Thoracic aorta (tissue), 2 donors: Measurements from ENCODE around the gene ZNF584. TPM values are rescaled to one million over a fixed set of nuclear protein-coding genes. Genes with fewer than 3 reads are reported as not detected.

Experiments
- ATAC-seq: fragments of 150-250 bp; one replicate; pipeline ENCODE4 v1.8.0; 2017; ENCODE audit warnings: low read depth; ENCODE audit not compliant: insufficient number of reproducible peaks, low FRiP score
- DNase-seq: peaks from one replicate; pipeline ENCODE4 v3.0.0-alpha.2; 2020; ENCODE audit warnings: low spot score
- H3K27ac ChIP-seq, 2 donors: fragments of 200-600 bp; sonication (generic); 1 replicate in 1 of 2; 2 replicates in 1 of 2; pipeline ENCODE4 v1.5.1; 2016; ENCODE audit warnings: mild to moderate bottlenecking in 2 of 2, moderate library complexity in 2 of 2
- H3K27me3 ChIP-seq: fragments of 200-600 bp; sonication (generic); replicated peaks from 2 replicates; pipeline ENCODE4 v1.6.0; 2016; ENCODE audit warnings: mild to moderate bottlenecking; ENCODE audit not compliant: insufficient read depth
- H3K36me3 ChIP-seq: fragments of 200-600 bp; sonication (generic); one replicate; pipeline ENCODE4 v1.5.1; 2016
- H3K4me1 ChIP-seq, 2 donors: fragments of 200-600 bp; sonication (generic); 1 replicate in 1 of 2; 2 replicates in 1 of 2; pipeline versions ENCODE4 v1.5.1 to v1.6.0; 2016; ENCODE audit warnings: low read depth in 2 of 2, mild to moderate bottlenecking in 1 of 2; ENCODE audit not compliant: control insufficient read depth in 1 of 2
- H3K4me3 ChIP-seq: fragments of 200-600 bp; sonication (generic); 2 replicates; pipeline ENCODE4 v1.5.1; 2016; ENCODE audit warnings: mild to moderate bottlenecking
- H3K9me3 ChIP-seq: fragments of 200-600 bp; sonication (generic); 2 replicates; pipeline ENCODE4 v1.5.1; 2016
- total RNA-seq, 2 donors: library from RNA; depleted of rRNA; stranded (reverse); fragments of >200 nt; gene quantifications; one replicate each; pipeline versions ENCODE4 v1.1.0 to v1.2.3, GENCODE V29; 2016
- TF ChIP-seq, protein P1 (sequence below): fragments of 200-600 bp; sonication (generic); IDR thresholded peaks from one replicate; pipeline ENCODE4 v1.5.1; 2019; ENCODE audit warnings: antibody characterized with exemption

Gene ZNF584
- total RNA-seq, 2 donors from 2014 or later: 18.7 to 31.5 TPM

- Histone ChIP-seq H3K4me1 (peaks cover 7 to 15% of the 10 kb centered on the region in 2 donors), H3K27me3 (no peaks in the 10 kb centered on the region), H3K4me3 (no peak overlapping the region), H3K36me3 (peaks cover 21% of the 10 kb centered on the region), H3K27ac (no peak overlapping the region), H3K9me3 (no peaks in the 10 kb centered on the region)
- TF ChIP-seq, protein P1, sequence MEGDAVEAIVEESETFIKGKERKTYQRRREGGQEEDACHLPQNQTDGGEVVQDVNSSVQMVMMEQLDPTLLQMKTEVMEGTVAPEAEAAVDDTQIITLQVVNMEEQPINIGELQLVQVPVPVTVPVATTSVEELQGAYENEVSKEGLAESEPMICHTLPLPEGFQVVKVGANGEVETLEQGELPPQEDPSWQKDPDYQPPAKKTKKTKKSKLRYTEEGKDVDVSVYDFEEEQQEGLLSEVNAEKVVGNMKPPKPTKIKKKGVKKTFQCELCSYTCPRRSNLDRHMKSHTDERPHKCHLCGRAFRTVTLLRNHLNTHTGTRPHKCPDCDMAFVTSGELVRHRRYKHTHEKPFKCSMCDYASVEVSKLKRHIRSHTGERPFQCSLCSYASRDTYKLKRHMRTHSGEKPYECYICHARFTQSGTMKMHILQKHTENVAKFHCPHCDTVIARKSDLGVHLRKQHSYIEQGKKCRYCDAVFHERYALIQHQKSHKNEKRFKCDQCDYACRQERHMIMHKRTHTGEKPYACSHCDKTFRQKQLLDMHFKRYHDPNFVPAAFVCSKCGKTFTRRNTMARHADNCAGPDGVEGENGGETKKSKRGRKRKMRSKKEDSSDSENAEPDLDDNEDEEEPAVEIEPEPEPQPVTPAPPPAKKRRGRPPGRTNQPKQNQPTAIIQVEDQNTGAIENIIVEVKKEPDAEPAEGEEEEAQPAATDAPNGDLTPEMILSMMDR: no peak
- ATAC-seq (no peak), DNase-seq (no peak)
Observed at GRCh38 chr19:58397533-58398037, 10.9 kb upstream of the ZNF584 start.

- DNase-seq (no peak), ATAC-seq (no peak)
- H3K4me3 ChIP-seq: no peak overlapping the region
- TF ChIP-seq, protein P1: no peak
- no peak overlapping the region for H3K27ac ChIP-seq
- H3K4me1 ChIP-seq: peaks cover 7 to 15% of the 10 kb centered on the region in 2 donors
- H3K27me3 ChIP-seq: no peaks in the 10 kb centered on the region
- H3K36me3 ChIP-seq: peaks cover 16% of the 10 kb centered on the region
- no peaks in the 10 kb centered on the region for H3K9me3 ChIP-seq
Observed at GRCh38 chr19:58398087-58398486, 10.4 kb upstream of the ZNF584 start.

- DNase-seq (no peak), ATAC-seq (no peak)
- H3K4me1 ChIP-seq: peaks cover 7 to 15% of the 10 kb centered on the region in 2 donors
- TF ChIP-seq, protein P1: no peak
- H3K9me3 ChIP-seq: no peaks in the 10 kb centered on the region
- no peak overlapping the region for H3K27ac ChIP-seq
- no peak overlapping the region for H3K4me3 ChIP-seq
- peaks cover 11% of the 10 kb centered on the region for H3K36me3 ChIP-seq
- H3K27me3 ChIP-seq: no peaks in the 10 kb centered on the region
Observed at GRCh38 chr19:58398545-58398944, 9.9 kb upstream of the ZNF584 start.

DNA sequence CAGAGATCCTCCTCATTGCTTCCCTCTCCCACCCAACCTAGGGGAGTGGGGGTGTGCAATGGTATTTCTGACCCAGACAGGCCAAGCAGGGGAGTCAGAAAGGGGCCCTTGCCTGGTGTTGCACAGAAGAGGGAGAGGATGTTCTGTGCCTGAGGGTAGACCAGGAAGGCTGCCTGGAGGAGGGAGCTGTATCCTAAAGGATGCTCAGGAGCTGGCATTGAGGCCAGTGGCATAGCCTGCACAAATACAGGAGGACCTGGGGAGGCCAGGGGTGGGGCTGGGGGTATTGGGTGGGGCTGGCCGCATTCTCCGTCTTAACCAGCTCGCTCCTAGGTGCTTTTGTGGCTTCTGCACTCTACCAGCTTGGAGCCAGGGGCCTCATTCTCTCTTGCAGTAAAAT lies 8.5 kb upstream of the ZNF584 start:
- no peak for ATAC-seq
- TF ChIP-seq, protein P1: no peak
- Histone ChIP-seq H3K27me3 (no peaks in the 10 kb centered on the region), H3K4me1 (peaks cover 7 to 15% of the 10 kb centered on the region in 2 donors), H3K4me3 (no peak overlapping the region), H3K9me3 (no peaks in the 10 kb centered on the region), H3K27ac (no peak overlapping the region), H3K36me3 (no peaks in the 10 kb centered on the region)
- no peak for DNase-seq

DNA sequence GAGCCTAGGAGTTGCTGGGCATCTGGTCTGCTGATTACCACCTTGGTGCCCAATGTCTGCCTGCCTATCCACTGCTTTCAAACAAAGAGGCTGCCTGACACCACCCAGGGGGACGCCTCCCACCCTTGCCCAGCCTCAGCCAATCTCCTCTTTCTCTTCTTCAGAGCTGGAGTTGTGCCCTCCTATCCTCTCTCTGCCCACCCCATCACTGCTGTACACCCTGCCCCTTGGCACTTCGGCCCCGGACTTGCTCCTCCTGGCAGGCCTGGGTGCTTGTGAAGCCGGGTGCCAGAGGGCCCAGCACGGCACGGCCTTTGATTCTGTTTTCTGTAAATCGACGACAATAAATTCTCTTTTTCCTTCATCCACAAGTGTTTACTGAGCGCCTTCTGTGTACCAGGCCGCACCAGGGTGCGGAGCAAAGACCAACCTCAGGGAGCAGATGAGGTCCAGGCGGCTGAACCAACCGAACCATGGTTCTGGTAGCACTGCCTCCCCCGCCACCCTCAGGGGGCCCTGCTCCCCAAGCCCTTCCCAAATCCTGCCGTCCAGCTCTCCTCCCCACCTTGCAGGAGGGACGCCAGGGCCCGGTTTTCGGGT lies 8.0 kb upstream of the ZNF584 start:
- ATAC-seq: no peak
- H3K27ac ChIP-seq: no peak overlapping the region

More for the DNA sequence above, 8.0 kb upstream of the ZNF584 start:
- H3K9me3 ChIP-seq: no peaks in the 10 kb centered on the region
- H3K4me1 ChIP-seq: peaks cover 7 to 15% of the 10 kb centered on the region in 2 donors
- TF ChIP-seq, protein P1: no peak
- no peaks in the 10 kb centered on the region for H3K27me3 ChIP-seq
- H3K36me3 ChIP-seq: no peaks in the 10 kb centered on the region
- peak overlapping the region; percentile 76 for H3K4me3 ChIP-seq
- DNase-seq: no peak
